HCT116 (cell line): ENCODE results near the gene SPTLC3. TPM values are rescaled to one million over a fixed set of nuclear protein-coding genes. Genes with fewer than 3 reads are reported as not detected.

Experiments used
- ATAC-seq: fragments of 200-7000 bp; cut with Tn5 transposase; 2 replicates; pipeline ENCODE4 v1.9.1; 2020; ENCODE audit warnings: mild to moderate bottlenecking, moderate library complexity
- BruUV-seq: library from RNA; stranded (reverse); fragments of 400-500 nt; replicated peaks from 2 replicates; lab custom pipeline; 2021; lab: Mats Ljungman, UMichigan
- CTCF ChIA-PET: fragments of 300-600 bp; sonication (Branson Sonifier 250); formaldehyde crosslinking; loops from one replicate; lab custom pipeline; 2021; ENCODE audit warnings: antibody characterized with exemption; lab: Charles Lee
- POLR2A ChIA-PET: fragments of 300-600, 350-600 bp; sonication (Branson Sonifier 250); formaldehyde crosslinking; loops from one replicate; lab custom pipeline; 2021; ENCODE audit warnings: antibody characterized with exemption; lab: Charles Lee
- RAD21 ChIA-PET, 2 experiments: fragments of 300-600 bp; sonication (Branson Sonifier 250); formaldehyde crosslinking; loops; one replicate each; lab custom pipeline; 2023; ENCODE audit warnings: low total read pairs in 2 of 2; ENCODE audit not compliant: uncharacterized antibody in 2 of 2, unreplicated experiment in 2 of 2, low non-redundant PET in 1 of 2; lab: Charles Lee
- DNase-seq: peaks from one replicate; pipeline ENCODE4 v3.0.0-alpha.2; 2010; ENCODE audit warnings: low read depth, low spot score
- H2AFZ ChIP-seq: fragments of 200-600 bp; shearing (Covaris generic), sonication (generic); 2 replicates; pipeline ENCODE4 v1.6.1; 2017; ENCODE audit warnings: low read depth, mixed run types, mixed read lengths, antibody characterized with exemption, low read length; ENCODE audit not compliant: poor library complexity, severe bottlenecking
- H3K27ac ChIP-seq: 2 replicates; pipeline ENCODE4 v1.5.1; 2012; ENCODE audit warnings: low read depth, low read length
- H3K27me3 ChIP-seq: fragments of 200-600 bp; sonication (generic); 2 replicates; pipeline ENCODE4 v1.6.1; 2016; ENCODE audit warnings: mixed run types, low read length, mixed read lengths; ENCODE audit not compliant: insufficient read depth
- H3K36me3 ChIP-seq, 2 experiments: fragments of 200-500 bp in 1 of 2; fragments of 200-600 bp in 1 of 2; sonication (Bioruptor generic) in 1 of 2; sonication (generic) in 1 of 2; 2 replicates each; pipeline versions ENCODE4 v1.5.1 to v1.6.1; 2014 to 2016; ENCODE audit warnings: low read length in 2 of 2, inconsistent platforms in 1 of 2, mixed read lengths in 1 of 2, mixed run types in 1 of 2; ENCODE audit not compliant: insufficient read depth in 2 of 2, control insufficient read depth in 1 of 2
- H3K4me1 ChIP-seq, 2 experiments: fragments of 200-600 bp in 1 of 2; sonication (generic) in 1 of 2; 2 replicates each; pipeline versions ENCODE4 v1.5.1 to v1.6.1; 2012 to 2017; ENCODE audit warnings: low read length in 2 of 2, inconsistent platforms in 1 of 2, mild to moderate bottlenecking in 1 of 2, mixed read lengths in 1 of 2, mixed run types in 1 of 2, moderate library complexity in 1 of 2; ENCODE audit not compliant: insufficient read depth in 2 of 2, control insufficient read depth in 1 of 2
- H3K4me2 ChIP-seq: fragments of 200-600 bp; sonication (generic); 2 replicates; pipeline ENCODE4 v1.6.1; 2017; ENCODE audit warnings: mixed run types, low read length, mixed read lengths
- H3K4me3 ChIP-seq, 2 experiments: fragments of 200-600 bp in 1 of 2; sonication (generic) in 1 of 2; replicated peaks in 1 of 2; 2 replicates each; pipeline ENCODE4 v1.5.1; 2011 to 2016; ENCODE audit warnings: low read length in 2 of 2, control low read depth in 1 of 2, low read depth in 1 of 2, mild to moderate bottlenecking in 1 of 2, mixed read lengths in 1 of 2, mixed run types in 1 of 2
- H3K79me2 ChIP-seq: fragments of 200-600 bp; sonication (generic); 2 replicates; pipeline ENCODE4 v1.6.1; 2017; ENCODE audit warnings: mild to moderate bottlenecking, mixed run types, low read length, moderate library complexity, mixed read lengths; ENCODE audit not compliant: insufficient read depth
- H3K9ac ChIP-seq: fragments of 200-600 bp; sonication (generic); 2 replicates; pipeline ENCODE4 v1.6.1; 2016; ENCODE audit warnings: low read length, mixed read lengths
- H3K9me2 ChIP-seq: fragments of 200-600 bp; sonication (generic), shearing (Covaris generic); 2 replicates; pipeline ENCODE4 v1.6.1; 2017; ENCODE audit warnings: mixed run types, mild to moderate bottlenecking, moderate library complexity; ENCODE audit not compliant: insufficient read depth
- H3K9me3 ChIP-seq, 2 experiments: fragments of 200-500 bp in 1 of 2; fragments of 200-600 bp in 1 of 2; sonication (Bioruptor generic) in 1 of 2; sonication (generic) in 1 of 2; 2 replicates each; pipeline ENCODE4 v1.6.1; 2014 to 2017; ENCODE audit warnings: low read length in 2 of 2, mixed read lengths in 2 of 2, inconsistent platforms in 1 of 2, low read depth in 1 of 2, mild to moderate bottlenecking in 1 of 2, mixed run types in 1 of 2, moderate library complexity in 1 of 2; ENCODE audit not compliant: control insufficient read depth in 1 of 2, insufficient read depth in 1 of 2
- H4K20me1 ChIP-seq: fragments of 200-600 bp; sonication (generic), shearing (Covaris generic); 2 replicates; pipeline ENCODE4 v1.6.1; 2017; ENCODE audit warnings: mixed run types, mild to moderate bottlenecking, moderate library complexity; ENCODE audit not compliant: insufficient read depth
- ATF3 ChIP-seq: IDR thresholded peaks from 2 replicates; pipeline ENCODE4 v1.6.1; 2012
- CBX3 ChIP-seq: IDR thresholded peaks from 2 replicates; pipeline ENCODE4 v1.6.1; 2012; ENCODE audit warnings: low read depth
- CEBPB ChIP-seq: IDR thresholded peaks from 2 replicates; pipeline ENCODE4 v1.6.1; 2012; ENCODE audit warnings: low read depth
- CTCF ChIP-seq, 3 experiments: fragments of 200-600 bp in 1 of 3; sonication (generic) in 1 of 3; IDR thresholded peaks in 2 of 3; conservative IDR thresholded peaks in 1 of 3; 2 replicates each; pipeline ENCODE4 v1.5.1; 2012 to 2017; ENCODE audit warnings: low read depth in 2 of 3, low read length in 2 of 3, antibody characterized with exemption in 1 of 3, borderline replicate concordance in 1 of 3, control low read depth in 1 of 3, mild to moderate bottlenecking in 1 of 3, mixed read lengths in 1 of 3, mixed run types in 1 of 3, moderate library complexity in 1 of 3; ENCODE audit not compliant: insufficient read depth in 1 of 3
- EGR1 ChIP-seq: IDR thresholded peaks from 2 replicates; pipeline ENCODE4 v1.6.1; 2012; ENCODE audit warnings: low read depth
- JUND ChIP-seq: IDR thresholded peaks from 2 replicates; pipeline ENCODE4 v1.6.1; 2012
- MAX ChIP-seq: IDR thresholded peaks from 2 replicates; pipeline ENCODE4 v1.6.1; 2012
- POLR2A ChIP-seq: IDR thresholded peaks from 2 replicates; pipeline ENCODE4 v1.7.0; 2011; ENCODE audit warnings: borderline replicate concordance; ENCODE audit not compliant: insufficient read depth, insufficient read length; ENCODE audit errors: extremely low read depth
- POLR2AphosphoS5 ChIP-seq: IDR thresholded peaks from 2 replicates; pipeline ENCODE4 v1.6.1; 2011; ENCODE audit warnings: mild to moderate bottlenecking, low read depth, low read length, moderate library complexity
- RAD21 ChIP-seq: IDR thresholded peaks from 2 replicates; pipeline ENCODE4 v1.6.1; 2012; ENCODE audit warnings: low read depth, mild to moderate bottlenecking
- REST ChIP-seq: IDR thresholded peaks from 2 replicates; pipeline ENCODE4 v1.6.1; 2012; ENCODE audit warnings: low read depth
- SP1 ChIP-seq: IDR thresholded peaks from 2 replicates; pipeline ENCODE4 v1.6.1; 2012; ENCODE audit warnings: low read depth
- YY1 ChIP-seq: IDR thresholded peaks from 2 replicates; pipeline ENCODE4 v1.6.1; 2011; ENCODE audit warnings: low read length, low read depth, moderate library complexity, mild to moderate bottlenecking; ENCODE audit not compliant: insufficient replicate concordance; ENCODE audit errors: extremely low read depth
- ZNF274 ChIP-seq: fragments of 200-500 bp; sonication (Bioruptor generic); IDR thresholded peaks from 2 replicates; pipeline ENCODE4 v1.6.1; 2014; ENCODE audit warnings: mild to moderate bottlenecking, low read depth, low read length, inconsistent platforms
- intact Hi-C: fragments of 100-400 bp; cut with micrococcal nuclease; formaldehyde crosslinking; loops from 2 replicates; pipeline ENCODE4 v1.10.0; 2022
- total RNA-seq: library from RNA; stranded (reverse); gene quantifications from one replicate; pipeline ENCODE4 v1.2.1, GENCODE V29; 2021; ENCODE audit not compliant: unreplicated experiment

The SPTLC3 gene
- total RNA-seq, 1 experiment from 2014 or later = not detected

- no peak overlapping the region for H3K4me3 ChIP-seq
- H3K9me3 ChIP-seq = no peaks in the 10 kb centered on the region
- CTCF ChIA-PET = no interaction called here
- TF ChIP-seq RAD21 (no peak), EGR1 (no peak), POLR2A (no peak), CBX3 (no peak), SP1 (no peak), REST (no peak), JUND (no peak), MAX (no peak), ATF3 (no peak), CTCF (IDR thresholded peaks at IDR 0.05 in 2 of 3, conservative IDR thresholded peaks at IDR 0.05 in 1 of 3; ENCODE audit: borderline replicate concordance in 1 of 3, insufficient read depth in 1 of 3, low read depth in 2 of 3, low read length in 2 of 3) (no peak), POLR2AphosphoS5 (no peak), ZNF274 (no peak), CEBPB (no peak), YY1 (no peak)
- H3K36me3 ChIP-seq = no peaks in the 10 kb centered on the region
- RAD21 ChIA-PET = no interaction called here
- no peaks in the 10 kb centered on the region for H3K9me2 ChIP-seq
- H3K27me3 ChIP-seq = no peaks in the 10 kb centered on the region
- POLR2A ChIA-PET = no interaction called here
- H4K20me1 ChIP-seq = no peaks in the 10 kb centered on the region; the same call in 1 of the 2 replicates
- H2AFZ ChIP-seq = no peak overlapping the region
- BruUV-seq = no TSS peak
- H3K4me2 ChIP-seq = no peak overlapping the region
- ATAC-seq = no peak
- intact Hi-C loops = no loop called here
- no peak for DNase-seq
- H3K4me1 ChIP-seq = no peaks in the 10 kb centered on the region
- H3K9ac ChIP-seq = no peak overlapping the region
- no peak overlapping the region for H3K27ac ChIP-seq
- no peaks in the 10 kb centered on the region for H3K79me2 ChIP-seq
These were observed 11.6 kb upstream of the SPTLC3 start for GRCh38 chr20:12997128-12997655.
